Measurements from ENCODE around the gene PRSS36. TPM values are rescaled to one million over a fixed set of nuclear protein-coding genes. Genes with fewer than 3 reads are reported as not detected.

The PRSS36 gene
- total and polyA plus RNA-seq, 2 of the 4 experiments (the other 2 are of a cell fraction), result 0.18 to 0.55 TPM

- peaks cover 90% of the 10 kb centered on the region for H4K20me1 ChIP-seq (ENCODE audit: insufficient read depth, low read length)
- WGBS, 2 experiments (ENCODE audit: extremely low coverage in 2 of 2, insufficient read length in 1 of 2), result 89% methylated on average over 1 of the region's 7 CpGs; no CpG with 5 or more reads in 1 of the 2 experiments
- no peak overlapping the region for H2AFZ ChIP-seq (replicated peaks; ENCODE audit: low read length, poor library complexity)
- H3K4me1 ChIP-seq (ENCODE audit: control insufficient read depth, insufficient read depth, low read length), result no peaks in the 10 kb centered on the region
- H3K4ac ChIP-seq (ENCODE audit: low read depth, low read length), result no peak overlapping the region
- ATAC-seq (ENCODE audit: low read depth), result no peak
- peaks cover 8% of the 10 kb centered on the region; the same call in 1 of the 2 replicates for H3K9me1 ChIP-seq (ENCODE audit: insufficient read depth, low read length)
- H3K79me1 ChIP-seq (ENCODE audit: low read depth in 1 of 2, low read length in 2 of 2), result peaks cover 47 to 63% of the 10 kb centered on the region in 2 experiments
- H3K23ac ChIP-seq (ENCODE audit: low read depth, low read length), result no peak overlapping the region
- H2AK9ac ChIP-seq (replicated peaks; ENCODE audit: low read depth, low read length, poor library complexity), result no peak overlapping the region
- H2BK20ac ChIP-seq (ENCODE audit: low read depth, low read length), result no peak overlapping the region
- TF ChIP-seq POLR2A (IDR thresholded peaks at IDR 0.05; ENCODE audit: low read depth, low read length) (no peak), MAFK (IDR thresholded peaks at IDR 0.05; ENCODE audit: low read depth, low read length) (no peak), RFX5 (IDR thresholded peaks at IDR 0.05; ENCODE audit: low read depth, low read length) (no peak), USF2 (IDR thresholded peaks at IDR 0.05; ENCODE audit: low read depth, low read length) (no peak)
- H3K9me3 ChIP-seq (ENCODE audit: control insufficient read depth, insufficient read depth, low read length), result no peaks in the 10 kb centered on the region
- in situ Hi-C loops (cut with MboI; ENCODE audit: low sequenced_read_pairs) (loop anchor here (5.0 to 10.0 kb wide), 2 partner anchors 247 to 680 kb away; partner anchors contain the start of genes ZNF267 and ZNF843), dilution Hi-C loops (cut with HindIII; ENCODE audit: low sequenced_read_pairs, unreplicated experiment) (no loop called here), intact Hi-C loops (cut with micrococcal nuclease) (no loop called here)
- ChIA-PET CTCF (no interaction called here), POLR2A (ENCODE audit: unreplicated experiment) (no interaction called here)
- no TSS peak for BruUV-seq (replicated peaks)
- no peak overlapping the region for H2BK120ac ChIP-seq (ENCODE audit: low read depth, low read length)
- H4K91ac ChIP-seq (ENCODE audit: insufficient read depth, low read depth, low read length), result no peak overlapping the region
- H3K36me3 ChIP-seq (ENCODE audit: control insufficient read depth, insufficient read depth, low read length), result peaks cover 79% of the 10 kb centered on the region
- no peak overlapping the region for H3K27ac ChIP-seq (ENCODE audit: insufficient read depth, low read length)
- no peak overlapping the region for H3K14ac ChIP-seq (replicated peaks; ENCODE audit: low read depth, low read length)
- no peak overlapping the region for H3K4me3 ChIP-seq (ENCODE audit: insufficient read depth, low read depth, low read length)
- no peak for DNase-seq
- H2AK5ac ChIP-seq (ENCODE audit: low read depth, low read length), result no peak overlapping the region
- H4K8ac ChIP-seq (ENCODE audit: low read depth in 2 of 2, low read length in 2 of 2), result no peak overlapping the region
- H3K27me3 ChIP-seq (ENCODE audit: control insufficient read depth, insufficient read depth, low read length), result no peaks in the 10 kb centered on the region
- H3K4me2 ChIP-seq (ENCODE audit: low read depth, low read length), result no peak overlapping the region
- no peak overlapping the region for H4K5ac ChIP-seq (ENCODE audit: low read depth, low read length)
- no peak overlapping the region for H3K18ac ChIP-seq (ENCODE audit: low read depth, low read length)
- no peak overlapping the region for H2BK5ac ChIP-seq (ENCODE audit: low read depth, low read length, poor library complexity, severe bottlenecking)
- H2BK15ac ChIP-seq (ENCODE audit: low read depth, low read length), result no peak overlapping the region
- no peak overlapping the region for H3K56ac ChIP-seq (ENCODE audit: extremely low read depth, insufficient read depth, low read length)
- H3K9ac ChIP-seq (ENCODE audit: low read depth, low read length), result no peak overlapping the region
Observed at GRCh38 chr16:31194898-31195297, 45.0 kb upstream of the PRSS36 start.
